M059J (cell line): ENCODE results near the gene GNE. TPM values are rescaled to one million over a fixed set of nuclear protein-coding genes. Genes with fewer than 3 reads are reported as not detected.

Experiments
- DNase-seq: peaks from one replicate; pipeline ENCODE4 v3.0.0-alpha.2; 2012; ENCODE audit warnings: low read depth
- total RNA-seq: library from RNA; depleted of rRNA; stranded (reverse); fragments of >200 nt; shearing (Covaris generic); gene quantifications from 2 replicates; pipeline ENCODE4 v1.2.3, GENCODE V29; 2014; rRNA removed

Gene GNE
- total RNA-seq, 1 experiment from 2014 or later: 50.0 TPM

- DNase-seq: no peak
Measured at GRCh38 chr9:36169166-36169565, 89.1 kb downstream of the GNE start, which contains the start of gene CCIN. CCIN (plus strand) TSS chr9:36169388; CDS start chr9:36169503, 115 bp downstream.

- DNase-seq: peak; percentile 89
Measured at GRCh38 chr9:36166168-36166927, 91.9 kb downstream of the GNE start.

- peak; percentile 67 for DNase-seq
Measured at GRCh38 chr9:36165826-36166167, 92.5 kb downstream of the GNE start.

- DNase-seq: no peak
Measured at GRCh38 chr9:36164989-36165388, 93.3 kb downstream of the GNE start.

Other genes with a start within 250 kb of the GNE start
- gene RECK, start 221.5 kb downstream of the GNE start, total RNA-seq: 10.9 and 23.7 TPM in 2 replicates
- 6.7 and 10.1 TPM in 2 replicates for gene GLIPR2, start 121.7 kb downstream of the GNE start, total RNA-seq
- 0.42 TPM in 1 of 2 replicates, not detected in the other for gene CCIN, start 89.1 kb downstream of the GNE start, total RNA-seq
- gene CLTA, start 67.5 kb downstream of the GNE start, total RNA-seq: 432 and 496 TPM in 2 replicates
- 16.2 and 27.3 TPM in 2 replicates for gene RNF38, start 141.8 kb upstream of the GNE start, total RNA-seq